ENCODE results near the gene TMEM154. TPM values are rescaled to one million over a fixed set of nuclear protein-coding genes. Genes with fewer than 3 reads are reported as not detected.

The TMEM154 gene
- polyA plus RNA-seq, 3 donors = 24.7 to 157 (median 117) TPM

DNA sequence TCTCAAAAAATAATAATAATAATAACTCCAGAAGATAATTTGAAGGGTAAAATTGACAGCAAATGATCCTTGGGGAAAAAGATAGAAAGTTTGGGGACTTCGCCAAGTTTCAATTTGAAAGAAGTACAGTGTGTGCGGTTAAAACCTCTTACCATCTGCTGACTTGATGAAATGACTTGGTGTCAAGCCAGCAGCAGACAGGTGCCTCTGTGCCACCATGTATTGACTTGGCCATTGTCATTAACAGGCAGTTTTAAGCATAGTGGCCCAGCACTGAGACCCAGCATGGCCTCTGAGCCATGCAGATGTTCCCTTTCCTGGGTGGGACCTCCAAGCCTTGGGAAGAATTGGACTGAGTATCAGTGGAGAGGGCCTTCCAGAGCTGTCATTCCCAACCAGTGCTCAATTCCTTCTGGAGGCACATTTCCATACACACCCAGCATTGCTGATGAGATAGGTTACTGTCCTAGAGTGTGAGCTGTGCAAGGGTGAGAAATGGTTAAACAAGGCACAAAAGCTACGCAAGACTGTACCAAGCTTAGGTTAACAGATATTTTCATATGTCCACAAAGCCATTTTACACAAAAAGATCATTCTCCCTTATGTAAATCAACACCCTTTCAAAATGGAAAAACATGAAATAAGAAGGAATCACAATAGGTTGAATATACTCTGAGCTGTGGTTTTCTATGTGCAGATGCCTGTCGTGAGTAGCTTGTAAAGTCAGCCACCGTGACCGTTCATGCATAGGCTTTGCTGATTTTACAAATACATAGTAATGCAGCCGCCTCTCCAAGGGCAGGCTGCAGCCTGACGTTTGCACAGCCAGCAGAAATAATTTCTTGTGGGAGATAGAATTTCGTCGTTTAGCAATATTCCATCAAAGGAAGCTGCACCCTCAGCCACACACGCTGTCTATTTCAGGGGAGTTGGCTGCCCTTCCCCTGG lies 84.5 kb downstream of the TMEM154 start:
- peaks cover 7% of the 10 kb centered on the region for H3K4me1 Mint-ChIP-seq
- H3K4me3 Mint-ChIP-seq = no peak overlapping the region
- no peak overlapping the region for H3K4me3 ChIP-seq (replicated peaks in 1 of 3; ENCODE audit: low read depth in 2 of 3, low read length in 3 of 3)
- no peaks in the 10 kb centered on the region for H3K27me3 ChIP-seq (ENCODE audit: control insufficient read depth in 2 of 2, insufficient read depth in 2 of 2, low read length in 2 of 2)
- H3K27me3 Mint-ChIP-seq (ENCODE audit: low read depth in 3 of 3) = peaks cover 7 to 12% (median 10%) of the 10 kb centered on the region in 3 donors
- WGBS (ENCODE audit: insufficient coverage) = 100% methylated on average over 2 of the region's 11 CpGs
- H3K79me2 ChIP-seq (ENCODE audit: insufficient read depth, low read length) = no peaks in the 10 kb centered on the region
- H3K4me2 ChIP-seq (replicated peaks; ENCODE audit: extremely low read depth, low read length, poor library complexity, severe bottlenecking) = no peak overlapping the region
- no peaks in the 10 kb centered on the region for H3K36me3 Mint-ChIP-seq
- no peak overlapping the region for H3K27ac Mint-ChIP-seq
- no peaks in the 10 kb centered on the region for H3K9me3 Mint-ChIP-seq
- no peak overlapping the region for H2AFZ ChIP-seq (ENCODE audit: insufficient read depth, low read depth, low read length, poor library complexity, severe bottlenecking)
- H3K9me3 ChIP-seq (replicated peaks in 1 of 2; ENCODE audit: control insufficient read depth in 1 of 2, insufficient read depth in 1 of 2, low read length in 2 of 2) = no peaks in the 10 kb centered on the region
- no peak for DNase-seq
- TF ChIP-seq, protein P1, sequence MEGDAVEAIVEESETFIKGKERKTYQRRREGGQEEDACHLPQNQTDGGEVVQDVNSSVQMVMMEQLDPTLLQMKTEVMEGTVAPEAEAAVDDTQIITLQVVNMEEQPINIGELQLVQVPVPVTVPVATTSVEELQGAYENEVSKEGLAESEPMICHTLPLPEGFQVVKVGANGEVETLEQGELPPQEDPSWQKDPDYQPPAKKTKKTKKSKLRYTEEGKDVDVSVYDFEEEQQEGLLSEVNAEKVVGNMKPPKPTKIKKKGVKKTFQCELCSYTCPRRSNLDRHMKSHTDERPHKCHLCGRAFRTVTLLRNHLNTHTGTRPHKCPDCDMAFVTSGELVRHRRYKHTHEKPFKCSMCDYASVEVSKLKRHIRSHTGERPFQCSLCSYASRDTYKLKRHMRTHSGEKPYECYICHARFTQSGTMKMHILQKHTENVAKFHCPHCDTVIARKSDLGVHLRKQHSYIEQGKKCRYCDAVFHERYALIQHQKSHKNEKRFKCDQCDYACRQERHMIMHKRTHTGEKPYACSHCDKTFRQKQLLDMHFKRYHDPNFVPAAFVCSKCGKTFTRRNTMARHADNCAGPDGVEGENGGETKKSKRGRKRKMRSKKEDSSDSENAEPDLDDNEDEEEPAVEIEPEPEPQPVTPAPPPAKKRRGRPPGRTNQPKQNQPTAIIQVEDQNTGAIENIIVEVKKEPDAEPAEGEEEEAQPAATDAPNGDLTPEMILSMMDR (IDR thresholded peaks at IDR 0.05) = no peak
- H3K36me3 ChIP-seq (replicated peaks in 1 of 2; ENCODE audit: control insufficient read depth in 1 of 2, insufficient read depth in 2 of 2, low read length in 2 of 2) = no peaks in the 10 kb centered on the region
- H3K9ac ChIP-seq (ENCODE audit: insufficient read depth, low read length, poor library complexity, severe bottlenecking) = no peak overlapping the region
- peaks cover 0 to 6% of the 10 kb centered on the region in 2 donors for H3K4me1 ChIP-seq (ENCODE audit: control insufficient read depth in 1 of 2, insufficient read depth in 2 of 2, low read length in 2 of 2)
- intact Hi-C loops (cut with micrococcal nuclease) = no loop called here
- no peaks in the 10 kb centered on the region for H4K20me1 ChIP-seq (ENCODE audit: insufficient read depth, low read length)
- no peak overlapping the region for H3K27ac ChIP-seq (ENCODE audit: low read depth in 1 of 2, low read length in 2 of 2)

DNA sequence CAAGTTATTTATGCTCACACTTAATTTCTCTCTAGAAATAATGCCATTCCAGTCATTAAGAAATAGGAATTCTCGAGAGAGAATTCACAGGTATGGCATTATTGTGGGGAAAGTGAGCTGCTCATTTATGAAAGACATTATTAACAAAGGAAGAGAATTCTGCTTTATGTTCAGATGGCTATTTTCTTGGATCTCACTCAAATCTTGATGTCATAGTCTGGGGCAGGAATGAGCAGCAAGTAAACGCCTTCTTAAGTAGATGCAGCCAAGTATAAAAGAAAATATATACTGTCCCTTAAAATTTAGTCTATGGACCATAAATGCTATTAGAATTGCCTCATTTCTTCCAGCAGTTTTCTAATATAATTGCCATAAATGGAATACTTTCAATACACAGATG lies 85.7 kb downstream of the TMEM154 start:
- H3K9me3 Mint-ChIP-seq = no peaks in the 10 kb centered on the region
- TF ChIP-seq, protein P1 (IDR thresholded peaks at IDR 0.05) = no peak

More for the DNA sequence above, 85.7 kb downstream of the TMEM154 start:
- H3K79me2 ChIP-seq (ENCODE audit: insufficient read depth, low read length) = no peaks in the 10 kb centered on the region
- peaks cover 7% of the 10 kb centered on the region for H3K4me1 Mint-ChIP-seq
- peaks cover 7 to 12% (median 10%) of the 10 kb centered on the region in 3 donors for H3K27me3 Mint-ChIP-seq (ENCODE audit: low read depth in 3 of 3)
- no peak overlapping the region for H3K9ac ChIP-seq (ENCODE audit: insufficient read depth, low read length, poor library complexity, severe bottlenecking)
- no CpG with 5 or more reads among the region's 2 CpGs for WGBS (ENCODE audit: insufficient coverage)
- H3K36me3 ChIP-seq (replicated peaks in 1 of 2; ENCODE audit: control insufficient read depth in 1 of 2, insufficient read depth in 2 of 2, low read length in 2 of 2) = no peaks in the 10 kb centered on the region
- no peaks in the 10 kb centered on the region for H3K27me3 ChIP-seq (ENCODE audit: control insufficient read depth in 2 of 2, insufficient read depth in 2 of 2, low read length in 2 of 2)
- no peak for DNase-seq
- no peak overlapping the region for H3K4me3 Mint-ChIP-seq
- H3K27ac Mint-ChIP-seq = no peak overlapping the region
- peaks cover 0 to 7% of the 10 kb centered on the region in 2 donors for H3K4me1 ChIP-seq (ENCODE audit: control insufficient read depth in 1 of 2, insufficient read depth in 2 of 2, low read length in 2 of 2)
- no peak overlapping the region for H3K4me2 ChIP-seq (replicated peaks; ENCODE audit: extremely low read depth, low read length, poor library complexity, severe bottlenecking)
- no peak overlapping the region for H3K27ac ChIP-seq (ENCODE audit: low read depth in 1 of 2, low read length in 2 of 2)
- H2AFZ ChIP-seq (ENCODE audit: insufficient read depth, low read depth, low read length, poor library complexity, severe bottlenecking) = no peak overlapping the region
- no peak overlapping the region for H3K4me3 ChIP-seq (replicated peaks in 1 of 3; ENCODE audit: low read depth in 2 of 3, low read length in 3 of 3)
- H3K36me3 Mint-ChIP-seq = no peaks in the 10 kb centered on the region
- no peaks in the 10 kb centered on the region for H4K20me1 ChIP-seq (ENCODE audit: insufficient read depth, low read length)
- intact Hi-C loops (cut with micrococcal nuclease) = no loop called here
- H3K9me3 ChIP-seq (replicated peaks in 1 of 2; ENCODE audit: control insufficient read depth in 1 of 2, insufficient read depth in 1 of 2, low read length in 2 of 2) = no peaks in the 10 kb centered on the region
